Measurements from ENCODE around the gene DOCK2. TPM values are rescaled to one million over a fixed set of nuclear protein-coding genes. Genes with fewer than 3 reads are reported as not detected.
"Not testable (repeated sequence)": the region's sequence is repeated elsewhere in the genome, so short reads cannot be mapped to it uniquely, and the experiment has no call there.

DOCK2 gene
- total RNA-seq, 4 donors from 2014 or later: 2.3 to 11.2 (median 3.2) TPM

GRCh38 chr5:170087168-170087817, 450.2 kb downstream of the DOCK2 start:
- 94% methylated on average over 3 of the region's 3 CpGs for WGBS
- Histone ChIP-seq H3K27ac (no peak overlapping the region), H3K4me1 (no peaks in the 10 kb centered on the region), H3K9me3 (no peaks in the 10 kb centered on the region), H3K27me3 (no peaks in the 10 kb centered on the region), H3K36me3 (no peaks in the 10 kb centered on the region), H3K4me3 (no peak overlapping the region)
- TF ChIP-seq CTCF (IDR thresholded peaks at IDR 0.05) (no peak), POLR2A (IDR thresholded peaks at IDR 0.05) (no peak), EP300 (IDR thresholded peaks at IDR 0.05) (no peak), POLR2AphosphoS5 (IDR thresholded peaks at IDR 0.05) (no peak)
- peak in 1 of 2 donors; percentile 43 for DNase-seq (ENCODE audit: low spot score in 2 of 2)

- Histone ChIP-seq H3K36me3 (no peaks in the 10 kb centered on the region), H3K4me3 (no peak overlapping the region), H3K9me3 (no peaks in the 10 kb centered on the region), H3K27me3 (no peaks in the 10 kb centered on the region), H3K27ac (no peak overlapping the region), H3K4me1 (no peaks in the 10 kb centered on the region)
- TF ChIP-seq POLR2A (IDR thresholded peaks at IDR 0.05) (no peak), CTCF (IDR thresholded peaks at IDR 0.05) (no peak), POLR2AphosphoS5 (IDR thresholded peaks at IDR 0.05) (no peak), EP300 (IDR thresholded peaks at IDR 0.05) (no peak)
- DNase-seq (ENCODE audit: low spot score in 2 of 2): no peak
- WGBS: 37% methylated on average over 5 of the region's 5 CpGs
These were observed 455.5 kb downstream of the DOCK2 start for GRCh38 chr5:170092455-170093101.

GRCh38 chr5:170094329-170094728, 457.3 kb downstream of the DOCK2 start:
- H3K4me3 ChIP-seq, H3K27ac ChIP-seq, H3K9me3 ChIP-seq, H3K4me1 ChIP-seq, H3K36me3 ChIP-seq, H3K27me3 ChIP-seq: not testable (repeated sequence)
- peak in 1 of 2 donors; percentile 11 for DNase-seq (ENCODE audit: low spot score in 2 of 2)
- 96% methylated on average over 10 of the region's 10 CpGs for WGBS

GRCh38 chr5:170095646-170096045, 458.6 kb downstream of the DOCK2 start:
- TF ChIP-seq POLR2A (IDR thresholded peaks at IDR 0.05) (no peak), EP300 (IDR thresholded peaks at IDR 0.05) (no peak), CTCF (IDR thresholded peaks at IDR 0.05) (no peak), POLR2AphosphoS5 (IDR thresholded peaks at IDR 0.05) (no peak)
- H3K9me3 ChIP-seq: no peaks in the 10 kb centered on the region
- 33% methylated on average over 1 of the region's 1 CpG for WGBS

GRCh38 chr5:170097934-170098333, 460.9 kb downstream of the DOCK2 start:
- Histone ChIP-seq H3K4me1 (no peaks in the 10 kb centered on the region), H3K9me3 (no peaks in the 10 kb centered on the region), H3K36me3 (no peaks in the 10 kb centered on the region), H3K4me3 (no peak overlapping the region), H3K27ac (no peak overlapping the region), H3K27me3 (no peaks in the 10 kb centered on the region)
- no peak for DNase-seq (ENCODE audit: low spot score in 2 of 2)
- WGBS: 62% methylated on average over 8 of the region's 9 CpGs
- TF ChIP-seq CTCF (IDR thresholded peaks at IDR 0.05): no peak
- TF ChIP-seq POLR2AphosphoS5 (IDR thresholded peaks at IDR 0.05): no peak
- no peak for TF ChIP-seq EP300 (IDR thresholded peaks at IDR 0.05)
- TF ChIP-seq POLR2A (IDR thresholded peaks at IDR 0.05): no peak

More at GRCh38 chr5:170095646-170096045, 458.6 kb downstream of the DOCK2 start:
- H3K36me3 ChIP-seq: no peaks in the 10 kb centered on the region
- H3K4me3 ChIP-seq: no peak overlapping the region
- H3K27me3 ChIP-seq: no peaks in the 10 kb centered on the region
- no peaks in the 10 kb centered on the region for H3K4me1 ChIP-seq
- no peak overlapping the region for H3K27ac ChIP-seq
- DNase-seq (ENCODE audit: low spot score in 2 of 2): no peak
